Measurements from ENCODE around the gene LRRC46.

LRRC46 gene

DNA sequence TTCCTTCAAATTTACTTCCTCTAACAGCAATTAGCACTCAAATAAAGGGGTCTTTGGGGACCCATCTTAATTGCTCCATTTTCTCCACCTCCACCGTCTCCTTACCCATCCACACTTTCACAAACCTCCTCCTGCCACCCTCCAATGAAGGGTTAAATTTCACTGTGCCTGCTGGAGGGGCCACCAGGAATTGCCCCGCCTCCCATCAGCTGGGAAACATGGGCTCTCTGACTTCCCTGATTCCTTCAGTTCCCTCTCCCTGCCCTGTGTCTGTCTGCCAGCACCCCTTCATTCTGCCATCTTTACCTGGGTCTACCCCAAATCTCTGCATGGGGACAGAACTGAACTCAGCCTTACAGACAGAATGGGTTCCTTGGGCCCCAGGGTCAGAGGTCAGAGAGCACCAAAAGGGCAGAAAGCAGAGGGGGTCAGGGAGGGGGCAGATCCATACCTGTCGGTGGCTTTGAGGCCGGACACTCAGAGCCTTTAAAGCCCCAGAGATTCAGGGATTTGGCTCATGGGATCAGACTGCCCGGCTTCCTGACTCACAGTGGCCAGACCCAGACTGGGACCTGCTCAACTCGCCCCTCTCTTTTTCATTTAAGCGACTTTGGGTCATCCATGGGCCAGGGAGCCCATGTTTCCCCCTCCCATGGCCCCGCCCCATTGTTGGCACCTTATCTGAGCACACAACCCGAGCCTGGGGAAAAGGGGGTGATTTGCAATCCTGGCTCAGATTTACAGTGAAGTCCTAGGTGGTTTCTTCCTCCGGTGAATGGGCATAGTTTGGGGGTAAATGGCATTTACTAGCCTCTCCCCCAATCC lies 46.9 kb downstream of the LRRC46 start:
- no peak for DNase-seq (ENCODE audit: low spot score)

DNA sequence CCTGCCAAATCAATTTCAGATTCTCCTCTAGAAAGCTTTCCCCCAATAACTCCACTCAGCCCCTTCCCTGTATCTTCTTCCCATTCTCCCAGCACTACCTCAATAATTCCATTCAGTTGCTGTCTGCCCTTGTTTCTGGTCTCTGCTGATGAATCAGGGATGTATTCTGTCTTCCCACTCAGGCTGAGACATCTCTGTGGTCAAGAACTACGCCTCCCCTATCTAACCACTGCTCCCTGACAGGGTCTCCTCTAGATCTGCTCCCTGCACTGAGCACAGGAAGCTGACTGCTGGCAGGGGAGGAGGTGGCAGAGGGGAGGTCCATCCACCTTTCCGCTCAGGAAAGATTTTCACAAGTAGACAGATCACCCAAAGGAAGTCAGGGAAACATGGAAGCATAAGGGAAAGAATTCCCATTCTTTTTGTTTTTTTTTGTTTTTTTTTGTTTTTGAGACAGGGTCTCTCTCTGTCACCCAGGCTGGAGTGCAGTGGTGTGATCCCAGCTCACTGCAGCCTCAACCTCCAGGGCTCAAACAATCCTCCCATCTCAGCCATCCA lies 47.6 kb downstream of the LRRC46 start:
- no peak for DNase-seq (ENCODE audit: low spot score)

DNA sequence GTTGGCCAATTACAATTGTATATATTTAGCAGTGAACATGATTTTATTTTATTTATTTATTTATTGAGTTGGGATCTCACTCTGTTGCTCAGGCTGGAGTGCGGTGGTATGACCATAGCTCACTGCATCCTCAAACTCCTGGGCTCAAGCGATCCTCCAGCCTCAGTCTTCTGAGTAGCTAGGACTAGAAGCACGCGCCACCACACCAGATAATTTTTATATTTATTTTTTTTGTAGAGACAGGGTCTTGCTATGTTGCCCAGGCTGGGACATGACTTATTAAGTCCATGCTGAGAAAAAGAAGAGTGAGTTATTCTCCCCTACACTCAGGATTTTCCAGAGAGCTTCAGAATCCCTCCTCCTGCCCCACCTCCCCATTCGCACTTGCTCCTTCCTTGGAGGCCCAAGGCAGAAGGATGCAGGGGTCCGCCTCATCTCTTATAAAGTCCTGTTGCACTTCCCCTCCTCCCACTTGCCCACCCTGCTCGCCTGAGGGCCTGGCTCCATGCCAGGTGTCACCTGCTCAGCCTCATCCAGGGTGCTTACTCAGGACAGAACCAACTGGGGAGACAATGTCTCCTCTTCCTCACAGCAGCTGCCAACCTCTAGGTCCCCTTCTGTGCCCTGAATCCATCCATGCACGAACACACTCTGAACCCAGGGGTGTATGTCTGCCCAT lies 48.4 kb downstream of the LRRC46 start:
- DNase-seq (ENCODE audit: low spot score): no peak

DNA sequence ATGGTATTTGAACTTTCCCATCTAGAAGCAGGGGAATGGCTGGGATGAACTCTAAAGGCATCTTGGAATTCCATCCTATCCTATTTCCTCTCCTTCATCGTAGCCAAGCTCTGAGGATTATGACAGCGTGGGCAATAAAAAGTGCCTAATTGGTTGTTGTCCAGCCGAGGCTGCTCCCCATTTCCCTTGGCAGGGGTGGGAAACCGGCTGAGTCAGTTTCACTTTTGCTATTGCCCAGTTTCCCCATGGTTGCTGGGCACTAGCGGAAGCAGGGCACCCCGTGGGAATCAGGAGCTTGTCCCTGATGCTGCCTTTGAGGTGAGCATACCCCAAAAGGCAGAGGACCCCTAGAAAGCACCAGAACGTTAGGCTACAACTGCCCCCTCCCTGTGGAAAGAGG lies 50.8 kb downstream of the LRRC46 start:
- no peak for DNase-seq (ENCODE audit: low spot score)

DNA sequence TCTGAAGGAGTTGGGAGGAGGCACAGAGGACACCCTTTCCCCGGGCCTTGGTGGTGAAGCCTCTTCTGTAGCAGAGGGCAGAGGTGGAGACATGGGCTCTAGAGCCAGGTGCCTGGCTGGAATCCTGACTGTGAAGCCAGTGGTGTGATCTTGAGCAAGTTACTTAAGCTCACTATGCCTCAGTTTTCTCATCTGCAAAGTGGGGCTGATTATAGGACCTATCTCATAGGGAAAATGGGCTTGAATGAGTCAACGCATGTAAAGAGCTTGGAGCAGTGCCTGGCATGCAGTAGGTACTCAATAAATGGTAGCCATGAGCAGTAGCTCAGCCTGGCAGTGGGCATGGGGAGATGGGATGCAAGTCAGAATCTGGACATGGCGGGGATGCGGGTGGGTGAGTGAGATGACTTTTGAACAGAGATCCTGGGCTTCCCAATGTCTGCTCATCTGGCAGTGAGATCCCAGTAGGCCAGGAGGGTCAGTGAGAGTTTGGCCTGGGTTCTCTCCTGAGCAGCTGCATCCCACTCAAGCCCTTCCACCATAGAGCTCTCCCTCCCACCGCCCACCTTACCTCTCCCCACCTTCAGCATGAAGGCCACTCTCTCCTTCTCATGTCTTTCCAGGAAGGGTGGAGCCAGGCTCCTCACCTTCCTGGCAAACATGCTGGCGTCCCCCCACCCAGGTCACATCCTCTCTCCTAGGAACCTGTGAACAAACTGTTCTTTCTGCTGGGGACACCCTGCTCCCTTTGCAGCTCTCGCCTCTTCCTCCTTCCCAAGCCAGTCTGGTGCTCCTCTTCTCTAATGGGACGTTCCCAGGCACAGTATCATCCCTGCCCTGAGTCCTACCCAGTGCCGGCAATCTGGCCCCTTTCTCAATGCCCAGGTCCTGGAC lies 51.5 kb downstream of the LRRC46 start:
- DNase-seq (ENCODE audit: low spot score): no peak

DNA sequence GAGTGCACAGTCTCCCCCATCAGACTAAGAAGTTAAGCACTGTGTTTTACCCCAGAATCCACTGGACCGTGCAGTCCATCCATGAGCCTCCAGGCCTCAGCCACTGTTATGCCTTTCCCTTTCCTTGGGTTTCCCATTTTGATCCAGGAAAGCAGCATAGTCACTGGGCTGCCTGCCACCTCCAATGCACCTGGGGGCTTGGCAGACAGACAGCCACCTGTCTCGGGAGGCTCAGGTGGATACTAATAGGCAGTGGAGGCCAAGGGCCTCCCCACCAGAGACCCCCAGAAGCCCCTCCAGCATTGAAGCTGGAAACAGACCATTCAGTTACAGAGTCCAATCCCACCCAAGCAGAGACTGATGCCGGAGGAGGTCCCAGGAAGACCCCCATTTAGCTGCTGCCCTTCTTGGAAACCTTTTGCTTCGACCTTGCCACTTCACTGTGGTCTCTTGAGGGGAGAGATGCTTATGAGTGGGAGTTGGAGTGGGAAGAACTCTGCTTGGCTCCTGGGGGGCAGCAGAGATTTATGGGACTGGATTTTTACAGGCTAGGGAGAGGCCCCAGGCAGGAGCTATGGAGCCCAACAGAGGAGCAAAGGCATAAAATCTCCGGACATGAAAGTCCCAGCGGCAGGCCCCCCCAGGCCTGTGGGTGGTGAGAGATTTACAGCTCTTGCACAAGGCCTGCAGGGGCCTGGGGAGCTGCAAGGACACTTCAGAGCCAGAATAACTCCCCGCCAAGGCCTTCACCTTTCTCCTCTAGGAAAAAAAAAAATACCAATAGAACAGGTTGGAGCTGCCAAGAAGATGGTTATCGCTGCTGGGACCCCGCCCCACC lies 52.3 kb downstream of the LRRC46 start:
- DNase-seq (ENCODE audit: low spot score): no peak

DNA sequence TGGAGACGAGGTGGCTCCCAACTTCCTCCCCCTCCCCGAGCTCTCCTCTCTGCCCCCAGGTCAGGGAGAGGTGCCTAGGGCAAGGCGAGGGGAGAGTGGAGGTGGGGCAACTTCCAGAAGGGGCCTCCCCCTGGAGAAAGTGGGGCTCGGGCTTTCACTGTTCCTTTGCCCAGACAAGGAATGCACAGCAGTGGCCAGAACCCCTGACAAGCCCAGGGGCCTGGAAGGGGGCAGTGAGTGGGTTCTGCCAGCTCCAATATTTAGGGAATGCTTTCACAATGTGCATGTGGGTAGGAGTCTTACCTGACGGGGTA lies 52.9 kb downstream of the LRRC46 start:
- no peak for DNase-seq (ENCODE audit: low spot score)

DNA sequence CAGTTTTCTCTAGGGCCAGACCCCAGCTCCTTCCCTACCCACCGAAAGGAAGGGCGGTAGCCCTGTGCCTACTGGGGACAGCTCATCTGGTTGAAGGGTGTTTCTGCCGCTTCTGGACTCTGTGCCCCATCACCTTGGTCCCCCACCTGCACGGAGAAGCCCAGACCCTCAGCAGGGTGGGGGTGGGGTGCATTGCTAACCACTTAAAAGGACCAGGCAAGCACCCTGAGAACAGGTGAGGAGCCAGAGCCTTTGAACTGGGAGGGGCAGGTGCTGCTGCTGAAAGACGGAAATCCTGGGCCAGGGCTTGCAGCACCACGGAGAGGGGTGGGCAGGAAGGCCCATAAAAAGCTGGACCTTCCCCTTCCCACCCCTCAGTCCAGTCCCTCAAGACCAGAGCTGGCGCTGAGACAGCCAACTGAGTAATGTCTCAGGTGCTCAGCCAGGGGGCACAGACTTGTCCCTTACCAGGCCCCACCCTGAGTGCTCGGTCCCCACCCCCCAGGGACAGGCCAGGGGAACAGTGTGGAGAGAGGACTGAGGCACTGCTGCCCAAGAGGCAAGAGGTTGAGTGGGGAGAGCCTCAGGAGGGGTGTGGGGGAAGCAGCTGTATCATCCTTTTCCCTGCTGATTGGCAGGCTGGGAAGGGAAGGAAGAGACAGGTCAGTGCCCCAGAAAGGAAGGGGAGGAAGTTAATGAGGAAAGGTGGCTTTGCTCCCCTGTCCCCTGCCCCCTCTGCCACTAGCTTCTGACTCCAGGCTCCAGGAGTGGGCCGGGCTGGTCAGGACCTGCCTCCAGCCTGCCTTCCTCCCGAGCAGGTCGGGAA lies 53.6 kb downstream of the LRRC46 start:
- DNase-seq (ENCODE audit: low spot score): no peak
